HUDEP-2 (cell line): ENCODE measurements around the gene BEST4.
"Not testable (repeated sequence)": the region's sequence is repeated elsewhere in the genome, so short reads cannot be mapped to it uniquely, and the experiment has no call there.

Experiments
- DNase-seq, 76 experiments: peaks; one replicate each; lab custom pipeline; 2025; ENCODE audit not compliant: unreplicated experiment in 76 of 76; lab: John Stamatoyannopoulos, UW

The BEST4 gene

GRCh38 chr1:44819608-44820327 is 31.8 kb upstream of the BEST4 start:
- peak in 75 of 76 experiments; percentile 66 to 96 (median 87) for DNase-seq

GRCh38 chr1:44819196-44819607 is 31.2 kb upstream of the BEST4 start:
- DNase-seq, result no peak

GRCh38 chr1:44817771-44818495 is 30.0 kb upstream of the BEST4 start:
- DNase-seq, result no peak

- DNase-seq, result no peak
These were observed 29.3 kb upstream of the BEST4 start for GRCh38 chr1:44817307-44817706.

- DNase-seq, result not testable (repeated sequence)
These were observed 28.0 kb upstream of the BEST4 start for GRCh38 chr1:44815926-44816325.

GRCh38 chr1:44812822-44813543 is 25.0 kb upstream of the BEST4 start:
- no peak for DNase-seq

- no peak for DNase-seq
These were observed 23.3 kb upstream of the BEST4 start for GRCh38 chr1:44811234-44811633.

- not testable (repeated sequence) for DNase-seq
These were observed 22.8 kb upstream of the BEST4 start for GRCh38 chr1:44810762-44811105.

GRCh38 chr1:44810101-44810761 is 22.3 kb upstream of the BEST4 start:
- DNase-seq, result peak in 30 of 76 experiments; percentile 8 to 55 (median 22)

- peak in 27 of 76 experiments; percentile 12 to 78 (median 34) for DNase-seq
These were observed 21.3 kb upstream of the BEST4 start for GRCh38 chr1:44808938-44809917.

- peak in 40 of 76 experiments; percentile 17 to 73 (median 50) for DNase-seq
These were observed 20.3 kb upstream of the BEST4 start, which contains the start of gene BTBD19 for GRCh38 chr1:44808063-44808937. Gene BTBD19, plus strand, starts transcription at chr1:44808523. Its CDS starts 298 bp downstream, at chr1:44808821.

GRCh38 chr1:44807364-44808062 is 19.5 kb upstream of the BEST4 start:
- peak in 74 of 76 experiments; percentile 43 to 95 (median 83) for DNase-seq

GRCh38 chr1:44806704-44807363 is 18.9 kb upstream of the BEST4 start, which contains the start of gene DYNLT4:
Gene DYNLT4, minus strand, starts transcription at chr1:44807351. Its CDS starts 683 bp downstream, at chr1:44806668.
- DNase-seq, result no peak

- DNase-seq, result no peak
These were observed 18.2 kb upstream of the BEST4 start for GRCh38 chr1:44806025-44806703.

GRCh38 chr1:44805311-44806024 is 17.5 kb upstream of the BEST4 start:
- DNase-seq, result no peak
